Measurements from ENCODE around the gene USP49.

USP49 gene

GRCh38 chr6:41929924-41930323 lies 34.7 kb upstream of the USP49 start:
- DNase-seq (ENCODE audit: low read depth in 2 of 2), result no peak

GRCh38 chr6:41927253-41927652 lies 32.1 kb upstream of the USP49 start:
- no peak for DNase-seq (ENCODE audit: low read depth in 2 of 2)

- no peak for DNase-seq (ENCODE audit: low read depth in 2 of 2)
These were observed 27.0 kb upstream of the USP49 start for GRCh38 chr6:41922154-41922553.

GRCh38 chr6:41921712-41921998 lies 26.5 kb upstream of the USP49 start:
- no peak for DNase-seq (ENCODE audit: low read depth in 2 of 2)

GRCh38 chr6:41920921-41921711 lies 25.9 kb upstream of the USP49 start, which contains the start of the genes BYSL and MED20:
TSS of gene BYSL (plus strand) at chr6:41921499. CDS start at chr6:41921563, 64 bp downstream.
TSS of gene MED20 (minus strand) at chr6:41921139. CDS start at chr6:41921018, 121 bp downstream.
- peak; percentile 88 to 91 for DNase-seq (ENCODE audit: low read depth in 2 of 2)

- no peak for DNase-seq (ENCODE audit: low read depth in 2 of 2)
These were observed 22.4 kb upstream of the USP49 start for GRCh38 chr6:41917528-41917927.

- no peak for DNase-seq (ENCODE audit: low read depth in 2 of 2)
These were observed 19.8 kb upstream of the USP49 start for GRCh38 chr6:41914869-41915530.

- DNase-seq (ENCODE audit: low read depth in 2 of 2), result no peak
These were observed 19.2 kb upstream of the USP49 start for GRCh38 chr6:41914343-41914742.

GRCh38 chr6:41909727-41910126 lies 14.6 kb upstream of the USP49 start:
- DNase-seq (ENCODE audit: low read depth in 2 of 2), result no peak

GRCh38 chr6:41901882-41902519 lies 6.8 kb upstream of the USP49 start:
- peak in 1 of 2 donors; percentile 49 for DNase-seq (ENCODE audit: low read depth in 2 of 2)

- DNase-seq (ENCODE audit: low read depth in 2 of 2), result no peak
These were observed 5.7 kb upstream of the USP49 start for GRCh38 chr6:41900861-41901260.

- no peak for DNase-seq (ENCODE audit: low read depth in 2 of 2)
These were observed 1.1 kb upstream of the USP49 start for GRCh38 chr6:41896281-41896680.

GRCh38 chr6:41894366-41895299 lies 542 bp downstream of the USP49 start:
- peak in 1 of 2 donors; percentile 0 for DNase-seq (ENCODE audit: low read depth in 2 of 2)

- DNase-seq (ENCODE audit: low read depth in 2 of 2), result no peak
These were observed 2.1 kb downstream of the USP49 start for GRCh38 chr6:41892921-41893564.

- DNase-seq (ENCODE audit: low read depth in 2 of 2), result no peak
These were observed 7.8 kb downstream of the USP49 start for GRCh38 chr6:41887331-41887751.

- DNase-seq (ENCODE audit: low read depth in 2 of 2), result no peak
These were observed 9.2 kb downstream of the USP49 start for GRCh38 chr6:41885930-41886329.

- no peak for DNase-seq (ENCODE audit: low read depth in 2 of 2)
These were observed 10.2 kb downstream of the USP49 start for GRCh38 chr6:41884957-41885356.

GRCh38 chr6:41881506-41881905 lies 13.7 kb downstream of the USP49 start:
- DNase-seq (ENCODE audit: low read depth in 2 of 2), result no peak

- no peak for DNase-seq (ENCODE audit: low read depth in 2 of 2)
These were observed 16.2 kb downstream of the USP49 start for GRCh38 chr6:41878961-41879405.

- DNase-seq (ENCODE audit: low read depth in 2 of 2), result no peak
These were observed 16.9 kb downstream of the USP49 start for GRCh38 chr6:41878246-41878645.

GRCh38 chr6:41877051-41877680 lies 18.0 kb downstream of the USP49 start:
- DNase-seq (ENCODE audit: low read depth in 2 of 2), result no peak

Measured in stimulated activated CD8-positive, alpha-beta memory T cell treated with anti-CD3 and anti-CD28 coated beads, Interleukin-7, amount 100 ng/mL, for 4 hours (primary cell).